OCI-M2 (cell line): ENCODE results near the gene MCM9.
"Not testable (repeated sequence)": the region's sequence is repeated elsewhere in the genome, so short reads cannot be mapped to it uniquely, and the experiment has no call there.

Source experiments
- DNase-seq: peaks from one replicate; lab custom pipeline; 2025; ENCODE audit not compliant: unreplicated experiment; lab: John Stamatoyannopoulos, UW

The MCM9 gene

GRCh38 chr6:118868901-118869300, 66.1 kb downstream of the MCM9 start:
- not testable (repeated sequence) for DNase-seq

DNA sequence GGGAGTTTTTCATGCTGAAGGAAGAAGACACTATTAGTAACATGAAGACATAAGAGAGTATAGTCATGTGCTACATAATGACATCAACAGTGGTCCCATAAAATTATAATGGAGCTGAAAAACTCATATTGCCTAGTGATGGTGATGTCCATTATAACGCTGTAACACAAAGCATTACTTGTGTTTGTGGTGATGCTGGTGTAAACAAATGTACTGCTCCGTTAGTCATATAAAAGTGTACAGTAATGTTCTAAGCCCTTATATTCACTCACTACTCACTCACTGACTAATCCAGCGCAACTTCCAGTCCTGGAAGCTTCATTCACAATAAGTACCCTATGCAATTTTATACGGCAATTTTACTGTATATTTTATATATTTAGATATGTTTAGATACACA, 67.8 kb downstream of the MCM9 start:
- DNase-seq = no peak

DNA sequence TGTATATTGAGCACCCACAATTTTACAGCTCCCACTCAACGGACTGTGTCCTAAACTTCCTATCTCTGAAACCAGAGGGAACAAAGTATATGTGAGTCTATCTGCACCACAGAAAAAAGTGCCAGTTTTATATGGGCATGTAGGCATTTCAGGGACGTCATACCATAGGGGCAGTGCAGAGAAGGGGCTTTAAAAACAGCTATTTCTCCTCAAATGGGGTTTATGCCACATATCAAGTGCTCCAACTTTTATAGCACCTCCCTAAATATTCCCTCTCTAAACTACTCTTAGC, 69.9 kb downstream of the MCM9 start:
- no peak for DNase-seq

GRCh38 chr6:118864341-118865099, 70.4 kb downstream of the MCM9 start:
- DNase-seq = no peak

GRCh38 chr6:118862443-118862842, 72.5 kb downstream of the MCM9 start:
- no peak for DNase-seq

GRCh38 chr6:118860880-118861279, 74.1 kb downstream of the MCM9 start:
- DNase-seq = no peak

DNA sequence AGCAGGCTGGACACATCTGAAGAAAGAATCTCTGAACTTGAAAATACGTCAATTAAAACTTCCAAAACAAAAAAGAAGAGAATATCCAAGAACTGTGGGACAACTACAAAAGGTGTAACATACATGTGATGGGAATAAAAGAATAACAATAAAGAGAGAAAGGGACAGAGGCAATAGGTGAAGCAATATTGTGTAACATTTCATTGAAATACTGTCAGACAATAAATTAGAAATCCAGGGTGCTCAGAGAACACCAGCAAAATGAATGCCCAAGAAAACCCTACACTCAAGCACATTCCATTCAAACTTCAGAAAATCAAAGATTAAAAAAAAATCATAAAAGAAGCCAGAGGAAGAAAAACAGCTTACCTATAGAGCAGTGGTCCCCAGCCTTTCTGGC, 74.6 kb downstream of the MCM9 start:
- no peak for DNase-seq

DNA sequence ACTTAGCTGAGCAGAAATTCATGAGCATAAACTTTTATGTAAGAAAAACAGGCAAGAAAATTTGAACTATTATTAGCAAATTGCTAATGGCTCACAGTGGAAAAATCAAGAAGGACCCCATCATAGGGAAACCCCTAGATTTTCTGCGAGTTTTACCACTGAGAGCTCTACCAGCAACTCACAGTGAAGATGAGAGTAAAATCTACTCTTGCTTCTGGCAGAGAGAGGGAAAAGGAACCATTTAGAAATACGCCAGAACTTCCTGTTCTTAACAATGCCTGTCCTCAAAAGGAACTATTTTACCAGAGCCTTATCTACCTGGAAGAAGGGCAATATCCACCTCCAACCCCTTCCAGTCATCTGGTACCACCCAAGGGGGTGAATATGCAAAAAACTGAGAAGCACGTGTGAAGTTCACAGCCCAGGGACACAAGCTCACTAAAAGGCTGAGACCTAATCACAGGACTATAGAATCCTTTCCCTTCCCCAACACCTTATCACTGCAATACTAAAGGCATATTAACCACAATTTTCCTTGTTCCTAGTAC, 75.4 kb downstream of the MCM9 start:
- DNase-seq = no peak

- DNase-seq = no peak
Observed at GRCh38 chr6:118856301-118856700, 78.7 kb downstream of the MCM9 start.

- no peak for DNase-seq
Observed at GRCh38 chr6:118853408-118853807, 81.6 kb downstream of the MCM9 start.

GRCh38 chr6:118844915-118845314, 90.0 kb downstream of the MCM9 start:
- DNase-seq = no peak

- no peak for DNase-seq
Observed at GRCh38 chr6:118843685-118844390, 91.1 kb downstream of the MCM9 start.

DNA sequence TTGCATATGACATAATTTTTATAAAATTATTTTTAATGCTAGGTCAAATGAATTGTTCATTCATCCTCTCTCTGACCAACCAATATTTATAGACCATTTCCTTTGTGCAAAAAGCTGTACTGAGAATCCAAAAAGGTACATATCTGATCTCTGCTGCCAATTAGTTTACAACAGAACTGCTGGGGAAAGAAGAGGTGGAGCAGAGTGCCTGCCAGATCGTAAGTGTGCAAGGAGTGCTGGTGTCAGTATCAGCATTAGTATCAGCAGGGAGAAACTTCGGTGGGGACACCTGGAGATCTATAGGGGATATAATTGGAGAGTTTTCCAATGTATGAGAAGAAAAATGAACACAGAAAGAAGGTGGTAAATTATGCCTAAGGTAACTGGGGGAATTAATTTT, 104.3 kb downstream of the MCM9 start:
- DNase-seq = no peak

DNA sequence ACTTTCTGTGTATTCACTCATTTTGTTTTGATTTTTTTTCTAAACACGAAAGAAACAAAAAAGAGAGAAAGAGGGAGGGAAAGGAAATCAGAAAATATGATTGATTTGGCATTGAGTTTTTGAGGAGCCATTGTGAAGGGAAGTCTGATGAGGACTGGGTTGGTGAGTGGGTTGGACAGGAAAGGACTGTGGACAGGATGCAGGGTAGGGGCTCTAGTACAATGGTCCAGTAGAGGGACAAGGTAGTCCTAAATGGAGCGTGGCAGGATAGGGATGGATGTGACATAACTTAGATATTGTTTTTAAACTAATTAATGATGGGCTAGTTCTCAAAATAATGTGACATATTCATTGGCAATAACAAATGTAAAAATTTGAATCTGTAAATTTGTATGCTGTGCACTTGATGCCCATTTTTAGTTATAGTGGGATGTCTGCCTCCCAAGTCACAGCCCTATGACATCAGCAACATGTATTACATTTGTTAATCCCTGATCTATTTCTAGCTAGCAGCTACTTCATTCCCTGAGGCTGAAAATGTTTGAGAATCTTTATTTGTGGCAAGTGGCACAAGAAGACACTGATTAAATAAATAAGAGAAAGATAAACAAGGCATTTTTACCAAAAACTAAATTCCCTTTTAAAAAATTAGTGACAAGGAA, 105.0 kb downstream of the MCM9 start:
- no peak for DNase-seq

DNA sequence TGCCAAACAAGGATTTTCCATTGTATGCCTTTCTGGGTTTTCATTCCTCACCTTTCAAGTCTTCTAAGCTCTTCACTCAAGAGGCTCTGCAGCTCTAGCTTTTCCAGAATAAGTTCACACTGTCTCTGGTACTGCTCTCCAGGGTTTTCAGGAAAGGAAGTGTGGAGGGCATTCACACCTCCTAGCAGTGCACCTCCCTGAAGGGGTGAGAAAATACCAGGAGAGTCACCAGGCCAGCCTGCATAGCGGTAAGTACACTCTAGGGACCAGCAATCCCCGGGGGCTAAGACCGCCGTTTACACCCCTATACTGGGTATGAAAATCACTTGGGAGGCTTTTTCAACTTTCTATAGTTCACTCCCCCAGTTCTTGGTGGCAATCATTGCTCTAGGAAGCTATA, 108.9 kb downstream of the MCM9 start:
- no peak for DNase-seq

DNA sequence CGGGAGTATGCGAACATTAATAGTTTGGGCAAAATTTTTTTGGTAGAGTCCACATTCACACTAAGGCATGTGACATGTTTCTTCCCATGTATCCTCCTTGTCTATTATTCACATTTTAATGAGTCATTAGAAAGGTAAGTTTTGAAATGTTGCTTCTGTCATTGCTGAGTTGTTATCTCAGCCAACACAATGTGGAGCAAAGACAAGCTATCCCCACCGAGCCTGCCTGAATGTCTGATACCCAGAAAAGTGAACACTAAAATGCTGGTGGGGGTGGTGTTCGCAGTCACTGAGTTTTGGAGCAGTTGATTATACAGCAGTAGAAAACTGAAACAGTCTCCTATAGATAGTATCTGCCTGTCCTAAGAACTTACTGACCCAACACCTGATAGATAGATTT, 109.3 kb downstream of the MCM9 start:
- DNase-seq = no peak

- DNase-seq = no peak
Observed at GRCh38 chr6:118815495-118815894, 119.5 kb downstream of the MCM9 start.

- DNase-seq = no peak
Observed at GRCh38 chr6:118813775-118814174, 121.2 kb downstream of the MCM9 start.

- DNase-seq = no peak
Observed at GRCh38 chr6:118812970-118813369, 122.0 kb downstream of the MCM9 start.

- no peak for DNase-seq
Observed at GRCh38 chr6:118810420-118811027, 124.4 kb downstream of the MCM9 start.

DNA sequence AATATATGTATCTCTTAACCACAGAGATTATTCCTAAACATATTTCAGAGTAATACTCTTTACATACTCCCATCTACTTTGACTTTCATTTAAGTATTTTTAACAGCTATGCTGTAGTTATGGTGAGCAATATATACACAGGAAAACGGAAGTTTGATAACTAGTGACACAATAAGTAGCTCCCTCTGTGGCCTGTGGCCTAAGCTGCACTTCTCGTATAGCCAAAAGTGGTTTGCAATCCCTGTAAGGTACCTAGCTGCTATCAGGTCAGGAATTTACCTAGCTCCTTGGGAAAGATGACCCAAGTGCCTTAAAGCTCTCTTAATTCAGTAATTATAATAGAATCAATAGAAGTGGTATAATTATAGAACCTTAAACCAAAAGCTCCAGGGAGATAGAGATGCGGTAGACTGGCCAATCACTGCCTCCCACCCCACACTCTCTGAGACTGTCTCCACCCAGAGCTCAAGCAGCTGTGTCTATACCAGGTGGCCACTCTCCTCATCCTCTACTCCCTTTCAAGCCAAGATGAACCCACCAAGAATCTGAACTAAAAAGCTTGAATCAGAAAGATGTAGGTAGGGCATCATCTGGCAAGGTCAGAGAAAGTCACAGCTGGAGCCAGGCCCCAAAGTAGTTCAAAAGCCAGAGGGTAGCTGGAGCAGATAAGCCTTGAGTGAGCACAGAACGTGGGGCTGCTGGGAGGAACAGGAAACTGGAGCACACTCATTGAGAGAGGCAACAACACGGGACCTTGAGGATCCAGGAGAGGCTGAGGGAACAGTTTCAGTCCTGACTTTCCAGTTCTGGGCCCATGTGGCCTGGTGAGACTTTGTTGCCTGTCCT, 125.9 kb downstream of the MCM9 start:
- DNase-seq = no peak
